Ovary (tissue), 3 donors: ENCODE data around the gene TSPAN5.

Source experiments
- POLR2A ChIP-seq: fragments of 450-650 bp; IDR thresholded peaks from one replicate; pipeline ENCODE4 v1.6.1; 2017; ENCODE audit warnings: antibody characterized with exemption, mild to moderate bottlenecking, moderate library complexity
- TF ChIP-seq, protein P1 (sequence below), 3 donors: fragments of 450-650 bp in 2 of 3; fragments of 200-600 bp in 1 of 3; IDR thresholded peaks; one replicate each; pipeline versions ENCODE4 v1.5.1 to v1.8.0; 2016 to 2022; ENCODE audit warnings: antibody characterized with exemption in 3 of 3, mild to moderate bottlenecking in 1 of 3
- donor health status: DM: no; HTN: no; CAD: no.

DNA sequence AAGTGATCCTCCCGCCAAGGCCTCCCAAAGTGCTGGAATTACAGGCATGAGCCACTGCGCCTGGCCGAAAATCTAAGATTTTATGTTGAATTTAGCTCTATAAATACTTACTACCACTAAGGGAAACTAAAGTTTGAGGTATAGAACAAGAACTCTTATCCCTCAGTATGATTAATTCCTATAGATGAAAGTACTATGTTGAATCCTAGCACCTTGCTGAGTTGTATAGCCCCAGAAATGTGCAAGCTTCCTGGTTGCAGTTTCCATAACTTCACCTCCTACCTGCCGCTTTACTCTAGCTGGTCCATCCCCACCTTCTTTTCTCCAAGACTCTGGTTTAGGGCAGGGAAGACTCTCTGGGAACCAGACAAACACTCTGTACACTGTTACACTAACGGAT, 11.8 kb upstream of the TSPAN5 start:
- TF ChIP-seq POLR2A: no peak
- TF ChIP-seq, protein P1, sequence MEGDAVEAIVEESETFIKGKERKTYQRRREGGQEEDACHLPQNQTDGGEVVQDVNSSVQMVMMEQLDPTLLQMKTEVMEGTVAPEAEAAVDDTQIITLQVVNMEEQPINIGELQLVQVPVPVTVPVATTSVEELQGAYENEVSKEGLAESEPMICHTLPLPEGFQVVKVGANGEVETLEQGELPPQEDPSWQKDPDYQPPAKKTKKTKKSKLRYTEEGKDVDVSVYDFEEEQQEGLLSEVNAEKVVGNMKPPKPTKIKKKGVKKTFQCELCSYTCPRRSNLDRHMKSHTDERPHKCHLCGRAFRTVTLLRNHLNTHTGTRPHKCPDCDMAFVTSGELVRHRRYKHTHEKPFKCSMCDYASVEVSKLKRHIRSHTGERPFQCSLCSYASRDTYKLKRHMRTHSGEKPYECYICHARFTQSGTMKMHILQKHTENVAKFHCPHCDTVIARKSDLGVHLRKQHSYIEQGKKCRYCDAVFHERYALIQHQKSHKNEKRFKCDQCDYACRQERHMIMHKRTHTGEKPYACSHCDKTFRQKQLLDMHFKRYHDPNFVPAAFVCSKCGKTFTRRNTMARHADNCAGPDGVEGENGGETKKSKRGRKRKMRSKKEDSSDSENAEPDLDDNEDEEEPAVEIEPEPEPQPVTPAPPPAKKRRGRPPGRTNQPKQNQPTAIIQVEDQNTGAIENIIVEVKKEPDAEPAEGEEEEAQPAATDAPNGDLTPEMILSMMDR (IDR thresholded peaks at IDR 0.05): no peak
